PC-9 (cell line): ENCODE data around the gene ETF1. TPM values are rescaled to one million over a fixed set of nuclear protein-coding genes. Genes with fewer than 3 reads are reported as not detected.

Source experiments
- BruUV-seq: library from RNA; stranded (reverse); fragments of 400-500 nt; replicated peaks from 2 replicates; lab custom pipeline; 2021; lab: Mats Ljungman, UMichigan
- CTCF ChIA-PET: fragments of 300-600 bp; sonication (Branson Sonifier 250); formaldehyde crosslinking; loops from one replicate; lab custom pipeline; 2022; ENCODE audit warnings: antibody characterized with exemption; lab: Charles Lee
- POLR2A ChIA-PET: fragments of 300-600 bp; sonication (Branson Sonifier 250); formaldehyde crosslinking; loops from one replicate; lab custom pipeline; 2022; ENCODE audit warnings: antibody characterized with exemption; ENCODE audit not compliant: unreplicated experiment; lab: Charles Lee
- DNase-seq, 2 experiments: peaks; one replicate each; pipeline versions ENCODE4 v3.0.0 to v3.0.0-alpha.2; 2015 to 2022; ENCODE audit warnings: mixed read lengths in 1 of 2
- H2AFZ ChIP-seq: fragments of 200-600 bp; sonication (generic); 2 replicates; pipeline ENCODE4 v1.8.1; 2017; ENCODE audit warnings: antibody characterized with exemption
- H3F3A ChIP-seq: fragments of 200-600 bp; sonication (generic); 2 replicates; pipeline ENCODE4 v1.8.1; 2017; ENCODE audit warnings: antibody characterized with exemption, mild to moderate bottlenecking, low read depth; ENCODE audit not compliant: insufficient read depth
- H3K27ac ChIP-seq: fragments of 200-600 bp; sonication (generic); 2 replicates; pipeline ENCODE4 v1.6.1; 2016; ENCODE audit warnings: mixed run types
- H3K27me3 ChIP-seq: fragments of 200-600 bp; sonication (generic); 2 replicates; pipeline ENCODE4 v1.6.1; 2016; ENCODE audit warnings: low read depth, mixed run types; ENCODE audit not compliant: insufficient read depth
- H3K36me3 ChIP-seq: fragments of 200-600 bp; sonication (generic); 2 replicates; pipeline ENCODE4 v1.6.1; 2016; ENCODE audit warnings: low read depth, mixed run types
- H3K4me1 ChIP-seq: fragments of 200-600 bp; sonication (generic); replicated peaks from 2 replicates; pipeline ENCODE4 v1.6.1; 2016; ENCODE audit warnings: mixed run types; ENCODE audit not compliant: insufficient read depth
- H3K4me2 ChIP-seq: fragments of 200-600 bp; sonication (generic); 2 replicates; pipeline ENCODE4 v1.6.1; 2017; ENCODE audit warnings: mixed run types
- H3K4me3 ChIP-seq: fragments of 200-600 bp; sonication (generic); 2 replicates; pipeline ENCODE4 v1.6.1; 2016; ENCODE audit warnings: mixed run types
- H3K79me2 ChIP-seq: fragments of 200-600 bp; sonication (generic); 2 replicates; pipeline ENCODE4 v1.6.1; 2017; ENCODE audit warnings: low read depth, mixed run types
- H3K9me2 ChIP-seq: fragments of 200-600 bp; sonication (generic); 2 replicates; pipeline ENCODE4 v1.8.1; 2017; ENCODE audit warnings: mild to moderate bottlenecking; ENCODE audit not compliant: insufficient read depth
- H3K9me3 ChIP-seq: fragments of 200-600 bp; sonication (generic); 2 replicates; pipeline ENCODE4 v1.8.1; 2016; ENCODE audit warnings: low read depth; ENCODE audit not compliant: insufficient read depth
- H4K20me1 ChIP-seq: fragments of 200-600 bp; sonication (generic); 2 replicates; pipeline ENCODE4 v1.8.1; 2017; ENCODE audit not compliant: insufficient read depth
- EZH2 ChIP-seq: fragments of 200-600 bp; sonication (generic); IDR thresholded peaks from 2 replicates; pipeline ENCODE4 v1.8.0; 2017; ENCODE audit warnings: antibody characterized with exemption, low read depth
- intact Hi-C: fragments of 100-400 bp; cut with micrococcal nuclease; formaldehyde crosslinking; loops from one replicate; pipeline ENCODE4 v1.10.0; 2022; ENCODE audit not compliant: unreplicated experiment
- total RNA-seq: library from RNA; stranded (reverse); gene quantifications from 2 replicates; pipeline ENCODE4 v1.2.3, GENCODE V29; 2021
- TF ChIP-seq, protein P1 (sequence below): fragments of 200-600 bp; sonication (generic); conservative IDR thresholded peaks from 2 replicates; pipeline ENCODE4 v1.6.1; 2017; ENCODE audit warnings: mixed run types, antibody characterized with exemption, mild to moderate bottlenecking, moderate library complexity

The ETF1 gene
- total RNA-seq, 1 experiment from 2014 or later: 84.9 TPM

DNA sequence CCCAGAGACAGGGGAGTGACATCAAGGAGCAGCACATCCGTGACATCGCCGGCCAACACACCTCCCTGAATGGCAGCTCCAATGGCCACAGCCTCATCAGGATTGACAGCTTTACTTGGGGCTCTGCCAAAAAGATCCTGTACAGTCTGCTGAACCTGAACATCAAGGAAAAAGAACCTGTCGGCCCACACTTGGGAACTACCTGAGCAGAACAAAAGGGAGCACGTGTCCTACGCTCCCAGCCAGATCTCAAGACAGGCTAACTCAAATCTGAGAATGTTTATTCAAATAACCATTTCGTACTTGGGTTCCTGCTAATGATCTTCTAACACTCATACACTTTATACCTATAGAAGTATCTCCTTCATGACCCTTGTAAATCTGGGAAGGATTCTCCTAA lies 16.9 kb upstream of the ETF1 start:
- Histone ChIP-seq H3K27ac (no peak overlapping the region), H3K36me3 (peaks cover 32% of the 10 kb centered on the region), H3K79me2 (peaks cover 17% of the 10 kb centered on the region), H3K4me3 (no peak overlapping the region), H3K4me1 (no peaks in the 10 kb centered on the region), H2AFZ (no peak overlapping the region), H3K4me2 (no peak overlapping the region), H3F3A (peaks cover 59% of the 10 kb centered on the region), H3K27me3 (no peaks in the 10 kb centered on the region), H4K20me1 (peaks cover 65% of the 10 kb centered on the region), H3K9me2 (no peaks in the 10 kb centered on the region), H3K9me3 (no peaks in the 10 kb centered on the region)
- BruUV-seq: no TSS peak
- CTCF ChIA-PET: no interaction called here
- DNase-seq: no peak
- POLR2A ChIA-PET: no interaction called here
- intact Hi-C loops: no loop called here
- TF ChIP-seq, protein P1, sequence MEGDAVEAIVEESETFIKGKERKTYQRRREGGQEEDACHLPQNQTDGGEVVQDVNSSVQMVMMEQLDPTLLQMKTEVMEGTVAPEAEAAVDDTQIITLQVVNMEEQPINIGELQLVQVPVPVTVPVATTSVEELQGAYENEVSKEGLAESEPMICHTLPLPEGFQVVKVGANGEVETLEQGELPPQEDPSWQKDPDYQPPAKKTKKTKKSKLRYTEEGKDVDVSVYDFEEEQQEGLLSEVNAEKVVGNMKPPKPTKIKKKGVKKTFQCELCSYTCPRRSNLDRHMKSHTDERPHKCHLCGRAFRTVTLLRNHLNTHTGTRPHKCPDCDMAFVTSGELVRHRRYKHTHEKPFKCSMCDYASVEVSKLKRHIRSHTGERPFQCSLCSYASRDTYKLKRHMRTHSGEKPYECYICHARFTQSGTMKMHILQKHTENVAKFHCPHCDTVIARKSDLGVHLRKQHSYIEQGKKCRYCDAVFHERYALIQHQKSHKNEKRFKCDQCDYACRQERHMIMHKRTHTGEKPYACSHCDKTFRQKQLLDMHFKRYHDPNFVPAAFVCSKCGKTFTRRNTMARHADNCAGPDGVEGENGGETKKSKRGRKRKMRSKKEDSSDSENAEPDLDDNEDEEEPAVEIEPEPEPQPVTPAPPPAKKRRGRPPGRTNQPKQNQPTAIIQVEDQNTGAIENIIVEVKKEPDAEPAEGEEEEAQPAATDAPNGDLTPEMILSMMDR: no peak
- no peak for TF ChIP-seq EZH2

DNA sequence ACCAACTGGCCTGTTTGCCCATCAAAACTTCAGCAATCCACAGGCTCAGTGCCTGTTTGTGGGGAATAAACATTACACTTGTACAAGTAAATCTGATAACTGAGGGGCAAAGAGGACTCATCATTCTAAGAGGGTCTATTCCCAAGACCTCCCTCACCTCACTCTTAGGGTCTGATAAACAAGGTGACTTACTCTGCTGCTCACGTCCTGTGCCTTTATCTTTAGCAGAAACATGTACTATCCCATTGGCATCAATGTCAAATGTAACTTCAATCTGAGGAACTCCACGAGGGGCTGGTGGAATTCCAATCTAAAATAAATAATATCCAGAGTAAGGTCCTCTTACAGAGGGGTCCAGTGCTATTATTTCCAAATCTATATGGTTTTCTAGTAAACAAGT lies 14.6 kb upstream of the ETF1 start:
- peaks cover 71% of the 10 kb centered on the region for H3F3A ChIP-seq
- TF ChIP-seq EZH2: no peak
- TF ChIP-seq, protein P1: no peak
- POLR2A ChIA-PET: no interaction called here

DNA sequence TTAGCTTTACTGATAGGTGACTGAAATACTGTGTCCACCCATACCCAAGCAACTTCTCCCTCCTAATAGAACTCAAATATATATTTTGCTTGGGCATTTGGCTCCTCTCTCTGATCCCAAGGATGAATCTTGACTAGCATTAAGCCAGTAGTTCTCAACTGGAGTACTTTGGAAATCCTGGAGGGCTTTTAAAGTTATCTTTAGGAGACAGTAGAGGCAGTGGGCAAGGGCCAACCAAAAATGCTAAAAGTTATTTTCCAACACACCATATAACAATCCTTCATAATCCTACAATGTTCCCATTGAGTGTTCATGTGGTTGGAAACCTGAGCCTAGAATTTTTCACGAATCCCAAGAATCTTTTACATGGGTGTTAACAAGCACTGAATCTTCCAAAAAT lies 11.1 kb upstream of the ETF1 start:
- Histone ChIP-seq H3K36me3 (peaks cover 29% of the 10 kb centered on the region), H3K9me2 (no peaks in the 10 kb centered on the region), H3K79me2 (peaks cover 5% of the 10 kb centered on the region; the same call in 1 of the 2 replicates), H3K27ac (no peak overlapping the region), H3K4me3 (no peak overlapping the region), H2AFZ (no peak overlapping the region), H4K20me1 (peaks cover 36% of the 10 kb centered on the region), H3K4me2 (no peak overlapping the region), H3K27me3 (no peaks in the 10 kb centered on the region), H3K4me1 (no peaks in the 10 kb centered on the region), H3K9me3 (no peaks in the 10 kb centered on the region), H3F3A (peaks cover 89% of the 10 kb centered on the region)
- intact Hi-C loops: no loop called here
- ChIA-PET POLR2A (no interaction called here), CTCF (no interaction called here)
- TF ChIP-seq, protein P1: no peak
- no peak for TF ChIP-seq EZH2
- BruUV-seq: no TSS peak
- no peak for DNase-seq

More for the DNA sequence above, 14.6 kb upstream of the ETF1 start:
- no peaks in the 10 kb centered on the region for H3K9me3 ChIP-seq
- no peak overlapping the region for H3K4me2 ChIP-seq
- intact Hi-C loops: no loop called here
- no peak overlapping the region for H2AFZ ChIP-seq
- peaks cover 54% of the 10 kb centered on the region for H4K20me1 ChIP-seq
- H3K9me2 ChIP-seq: no peaks in the 10 kb centered on the region
- H3K36me3 ChIP-seq: peaks cover 26% of the 10 kb centered on the region
- no peaks in the 10 kb centered on the region for H3K4me1 ChIP-seq
- H3K79me2 ChIP-seq: 0 out of 2 replicates have a peak, but pooled peaks cover 8% of the 10 kb centered on the region
- CTCF ChIA-PET: interaction anchor here (0.5 kb wide), 1 partner anchor 21 kb away, joined by 3 read pairs; no protein-coding TSS in a partner anchor
- H3K27ac ChIP-seq: no peak overlapping the region
- no TSS peak for BruUV-seq
- no peak for DNase-seq
- no peak overlapping the region for H3K4me3 ChIP-seq
- H3K27me3 ChIP-seq: no peaks in the 10 kb centered on the region
